SK-N-SH treated with all-trans-retinoic acid at 6 μM for 48 hours (cell line): Measurements from ENCODE around the gene ANKRD23.

Experiments used
- ATAC-seq: fragments of 200-7000 bp; cut with Tn5 transposase; 3 replicates; pipeline ENCODE4 v1.9.1; 2020; ENCODE audit warnings: mild to moderate bottlenecking, moderate library complexity
- GLIS3 ChIP-seq: fragments of 250-450 bp; sonication (Bioruptor Pico); IDR thresholded peaks from 2 replicates; pipeline ENCODE4 v1.5.0; 2020; ENCODE audit warnings: mild to moderate bottlenecking, moderate library complexity
- ISL1 ChIP-seq: fragments of 250-450 bp; sonication (Bioruptor Pico); IDR thresholded peaks from 2 replicates; pipeline ENCODE4 v2.1.2; 2022; ENCODE audit warnings: mild to moderate bottlenecking, moderate library complexity
- OSR1 ChIP-seq: fragments of 250-450 bp; sonication (Bioruptor Pico); IDR thresholded peaks from 2 replicates; pipeline ENCODE4 v1.8.0; 2022; ENCODE audit warnings: moderate library complexity, mild to moderate bottlenecking, inconsistent platforms
- PATZ1 ChIP-seq: fragments of 250-450 bp; sonication (Bioruptor Pico); IDR thresholded peaks from 2 replicates; pipeline ENCODE4 v1.8.0; 2020; ENCODE audit warnings: mild to moderate bottlenecking, moderate library complexity, borderline replicate concordance
- PPARA ChIP-seq: fragments of 250-450 bp; sonication (Bioruptor Pico); IDR thresholded peaks from 2 replicates; pipeline ENCODE4 v1.5.0; 2020; ENCODE audit warnings: mild to moderate bottlenecking, borderline replicate concordance
- RARB ChIP-seq: fragments of 250-450 bp; sonication (Bioruptor Pico); IDR thresholded peaks from 2 replicates; pipeline ENCODE4 v1.8.0; 2021; ENCODE audit warnings: mild to moderate bottlenecking, moderate library complexity
- TCF4 ChIP-seq: fragments of 250-450 bp; sonication (Bioruptor Pico); IDR thresholded peaks from 2 replicates; pipeline ENCODE4 v1.8.0; 2021; ENCODE audit warnings: mild to moderate bottlenecking, moderate library complexity, borderline replicate concordance
- TOX ChIP-seq: fragments of 250-450 bp; sonication (Bioruptor Pico); IDR thresholded peaks from 2 replicates; pipeline ENCODE4 v1.8.0; 2021; ENCODE audit warnings: mild to moderate bottlenecking, moderate library complexity, borderline replicate concordance
- ZC3H10 ChIP-seq: fragments of 250-450 bp; sonication (Bioruptor Pico); IDR thresholded peaks from 2 replicates; pipeline ENCODE4 v1.5.1; 2021; ENCODE audit warnings: mild to moderate bottlenecking, moderate library complexity
- ZFP3 ChIP-seq: fragments of 250-450 bp; sonication (Bioruptor Pico); IDR thresholded peaks from 2 replicates; pipeline ENCODE4 v1.5.0; 2020; ENCODE audit warnings: mild to moderate bottlenecking, moderate library complexity
- ZFP30 ChIP-seq: fragments of 450-650 bp; formaldehyde crosslinking; IDR thresholded peaks from 2 replicates; pipeline ENCODE4 v1.5.0; 2022; ENCODE audit warnings: mild to moderate bottlenecking, moderate library complexity
- ZNF565 ChIP-seq: fragments of 450-650 bp; formaldehyde crosslinking; conservative IDR thresholded peaks from 2 replicates; pipeline ENCODE4 v1.5.0; 2020; ENCODE audit warnings: low read depth, mild to moderate bottlenecking, moderate library complexity
- ZNF70 ChIP-seq: fragments of 450-650 bp; formaldehyde crosslinking; IDR thresholded peaks from 2 replicates; pipeline ENCODE4 v1.5.0; 2020; ENCODE audit warnings: mild to moderate bottlenecking, moderate library complexity
- ZNF8 ChIP-seq: fragments of 450-650 bp; formaldehyde crosslinking; IDR thresholded peaks from 2 replicates; pipeline ENCODE4 v1.5.0; 2020; ENCODE audit warnings: mild to moderate bottlenecking, moderate library complexity
- TF ChIP-seq, protein P1 (sequence below): fragments of 250-450 bp; sonication (Bioruptor Pico); IDR thresholded peaks from 2 replicates; pipeline ENCODE4 v1.8.0; 2021; ENCODE audit warnings: low read depth, mild to moderate bottlenecking, moderate library complexity, borderline replicate concordance
- TF ChIP-seq, protein P2 (sequence below): fragments of 250-450 bp; sonication (Bioruptor Pico); IDR thresholded peaks from 2 replicates; pipeline ENCODE4 v1.5.0; 2020; ENCODE audit warnings: mild to moderate bottlenecking, moderate library complexity
- TF ChIP-seq, protein P3 (sequence below): fragments of 250-450 bp; sonication (Bioruptor Pico); IDR thresholded peaks from 2 replicates; pipeline ENCODE4 v1.5.1; 2021; ENCODE audit warnings: mild to moderate bottlenecking, moderate library complexity
- TF ChIP-seq, protein P4 (sequence below): fragments of 250-450 bp; sonication (Bioruptor Pico); IDR thresholded peaks from 2 replicates; pipeline ENCODE4 v1.5.1; 2020; ENCODE audit warnings: low read depth, mild to moderate bottlenecking, moderate library complexity

ANKRD23 gene

GRCh38 chr2:96888072-96889011 lies 44.5 kb upstream of the ANKRD23 start:
- no peak for ATAC-seq
- TF ChIP-seq PATZ1 (CRISPR knock-in tag) (no peak), PPARA (CRISPR knock-in tag) (no peak), TOX (CRISPR knock-in tag) (no peak), ZNF8 (CRISPR knock-in tag) (no peak), ISL1 (CRISPR knock-in tag) (no peak), RARB (no peak), ZFP30 (CRISPR knock-in tag) (no peak), GLIS3 (CRISPR knock-in tag) (no peak), ZC3H10 (CRISPR knock-in tag) (no peak), ZNF565 (CRISPR knock-in tag) (no peak), TCF4 (no peak)
- TF ChIP-seq, protein P1, sequence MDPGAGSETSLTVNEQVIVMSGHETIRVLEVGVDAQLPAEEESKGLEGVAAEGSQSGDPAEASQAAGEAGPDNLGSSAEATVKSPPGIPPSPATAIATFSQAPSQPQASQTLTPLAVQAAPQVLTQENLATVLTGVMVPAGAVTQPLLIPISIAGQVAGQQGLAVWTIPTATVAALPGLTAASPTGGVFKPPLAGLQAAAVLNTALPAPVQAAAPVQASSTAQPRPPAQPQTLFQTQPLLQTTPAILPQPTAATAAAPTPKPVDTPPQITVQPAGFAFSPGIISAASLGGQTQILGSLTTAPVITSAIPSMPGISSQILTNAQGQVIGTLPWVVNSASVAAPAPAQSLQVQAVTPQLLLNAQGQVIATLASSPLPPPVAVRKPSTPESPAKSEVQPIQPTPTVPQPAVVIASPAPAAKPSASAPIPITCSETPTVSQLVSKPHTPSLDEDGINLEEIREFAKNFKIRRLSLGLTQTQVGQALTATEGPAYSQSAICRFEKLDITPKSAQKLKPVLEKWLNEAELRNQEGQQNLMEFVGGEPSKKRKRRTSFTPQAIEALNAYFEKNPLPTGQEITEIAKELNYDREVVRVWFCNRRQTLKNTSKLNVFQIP (CRISPR knock-in tag): no peak
- TF ChIP-seq, protein P2, sequence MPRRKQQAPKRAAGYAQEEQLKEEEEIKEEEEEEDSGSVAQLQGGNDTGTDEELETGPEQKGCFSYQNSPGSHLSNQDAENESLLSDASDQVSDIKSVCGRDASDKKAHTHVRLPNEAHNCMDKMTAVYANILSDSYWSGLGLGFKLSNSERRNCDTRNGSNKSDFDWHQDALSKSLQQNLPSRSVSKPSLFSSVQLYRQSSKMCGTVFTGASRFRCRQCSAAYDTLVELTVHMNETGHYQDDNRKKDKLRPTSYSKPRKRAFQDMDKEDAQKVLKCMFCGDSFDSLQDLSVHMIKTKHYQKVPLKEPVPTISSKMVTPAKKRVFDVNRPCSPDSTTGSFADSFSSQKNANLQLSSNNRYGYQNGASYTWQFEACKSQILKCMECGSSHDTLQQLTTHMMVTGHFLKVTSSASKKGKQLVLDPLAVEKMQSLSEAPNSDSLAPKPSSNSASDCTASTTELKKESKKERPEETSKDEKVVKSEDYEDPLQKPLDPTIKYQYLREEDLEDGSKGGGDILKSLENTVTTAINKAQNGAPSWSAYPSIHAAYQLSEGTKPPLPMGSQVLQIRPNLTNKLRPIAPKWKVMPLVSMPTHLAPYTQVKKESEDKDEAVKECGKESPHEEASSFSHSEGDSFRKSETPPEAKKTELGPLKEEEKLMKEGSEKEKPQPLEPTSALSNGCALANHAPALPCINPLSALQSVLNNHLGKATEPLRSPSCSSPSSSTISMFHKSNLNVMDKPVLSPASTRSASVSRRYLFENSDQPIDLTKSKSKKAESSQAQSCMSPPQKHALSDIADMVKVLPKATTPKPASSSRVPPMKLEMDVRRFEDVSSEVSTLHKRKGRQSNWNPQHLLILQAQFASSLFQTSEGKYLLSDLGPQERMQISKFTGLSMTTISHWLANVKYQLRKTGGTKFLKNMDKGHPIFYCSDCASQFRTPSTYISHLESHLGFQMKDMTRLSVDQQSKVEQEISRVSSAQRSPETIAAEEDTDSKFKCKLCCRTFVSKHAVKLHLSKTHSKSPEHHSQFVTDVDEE (CRISPR knock-in tag): no peak
- TF ChIP-seq, all 23 proteins: peak for 0

GRCh38 chr2:96887493-96888012 lies 43.7 kb upstream of the ANKRD23 start:
- ATAC-seq: no peak
- TF ChIP-seq, protein P3, sequence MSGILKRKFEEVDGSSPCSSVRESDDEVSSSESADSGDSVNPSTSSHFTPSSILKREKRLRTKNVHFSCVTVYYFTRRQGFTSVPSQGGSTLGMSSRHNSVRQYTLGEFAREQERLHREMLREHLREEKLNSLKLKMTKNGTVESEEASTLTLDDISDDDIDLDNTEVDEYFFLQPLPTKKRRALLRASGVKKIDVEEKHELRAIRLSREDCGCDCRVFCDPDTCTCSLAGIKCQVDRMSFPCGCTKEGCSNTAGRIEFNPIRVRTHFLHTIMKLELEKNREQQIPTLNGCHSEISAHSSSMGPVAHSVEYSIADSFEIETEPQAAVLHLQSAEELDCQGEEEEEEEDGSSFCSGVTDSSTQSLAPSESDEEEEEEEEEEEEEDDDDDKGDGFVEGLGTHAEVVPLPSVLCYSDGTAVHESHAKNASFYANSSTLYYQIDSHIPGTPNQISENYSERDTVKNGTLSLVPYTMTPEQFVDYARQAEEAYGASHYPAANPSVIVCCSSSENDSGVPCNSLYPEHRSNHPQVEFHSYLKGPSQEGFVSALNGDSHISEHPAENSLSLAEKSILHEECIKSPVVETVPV (CRISPR knock-in tag): no peak
- TF ChIP-seq PPARA (CRISPR knock-in tag) (no peak), ZNF70 (no peak), ZNF8 (CRISPR knock-in tag) (no peak), GLIS3 (CRISPR knock-in tag) (no peak), ZFP3 (CRISPR knock-in tag) (no peak), OSR1 (no peak), TOX (CRISPR knock-in tag) (no peak), ISL1 (CRISPR knock-in tag) (no peak)
- TF ChIP-seq, protein P1 (CRISPR knock-in tag): no peak
- TF ChIP-seq, protein P4, sequence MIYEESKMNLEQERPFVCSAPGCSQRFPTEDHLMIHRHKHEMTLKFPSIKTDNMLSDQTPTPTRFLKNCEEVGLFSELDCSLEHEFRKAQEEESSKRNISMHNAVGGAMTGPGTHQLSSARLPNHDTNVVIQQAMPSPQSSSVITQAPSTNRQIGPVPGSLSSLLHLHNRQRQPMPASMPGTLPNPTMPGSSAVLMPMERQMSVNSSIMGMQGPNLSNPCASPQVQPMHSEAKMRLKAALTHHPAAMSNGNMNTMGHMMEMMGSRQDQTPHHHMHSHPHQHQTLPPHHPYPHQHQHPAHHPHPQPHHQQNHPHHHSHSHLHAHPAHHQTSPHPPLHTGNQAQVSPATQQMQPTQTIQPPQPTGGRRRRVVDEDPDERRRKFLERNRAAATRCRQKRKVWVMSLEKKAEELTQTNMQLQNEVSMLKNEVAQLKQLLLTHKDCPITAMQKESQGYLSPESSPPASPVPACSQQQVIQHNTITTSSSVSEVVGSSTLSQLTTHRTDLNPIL: no peak
